22Rv1 (cell line): ENCODE measurements around the gene CCDC13.

ENCODE experiments used
- H3K27ac ChIP-seq: fragments of 450-650 bp; 2 replicates; pipeline ENCODE4 v1.5.1; 2017
- CTCF ChIP-seq: fragments of 450-650 bp; IDR thresholded peaks from 2 replicates; pipeline ENCODE4 v1.5.1; 2017; ENCODE audit warnings: mild to moderate bottlenecking
- ZFX ChIP-seq: fragments of 450-650 bp; IDR thresholded peaks from 2 replicates; pipeline ENCODE4 v1.6.1; 2017; ENCODE audit warnings: antibody characterized with exemption, borderline replicate concordance

CCDC13 gene

GRCh38 chr3:42743204-42743995 lies 29.7 kb downstream of the CCDC13 start:
- H3K27ac ChIP-seq = no peak overlapping the region
- no peak for TF ChIP-seq CTCF
- no peak for TF ChIP-seq ZFX

GRCh38 chr3:42742688-42743087 lies 30.4 kb downstream of the CCDC13 start:
- TF ChIP-seq CTCF (no peak), ZFX (no peak)
- H3K27ac ChIP-seq = no peak overlapping the region

- H3K27ac ChIP-seq = no peak overlapping the region
Measured at GRCh38 chr3:42742259-42742658, 30.8 kb downstream of the CCDC13 start.

GRCh38 chr3:42741796-42742195 lies 31.3 kb downstream of the CCDC13 start:
- H3K27ac ChIP-seq = no peak overlapping the region

More at GRCh38 chr3:42742259-42742658, 30.8 kb downstream of the CCDC13 start:
- TF ChIP-seq ZFX = no peak

GRCh38 chr3:42739401-42740158 lies 33.5 kb downstream of the CCDC13 start:
- no peak for TF ChIP-seq ZFX
- no peak for TF ChIP-seq CTCF
- no peak overlapping the region for H3K27ac ChIP-seq

More at GRCh38 chr3:42741796-42742195, 31.3 kb downstream of the CCDC13 start:
- TF ChIP-seq CTCF (no peak), ZFX (no peak)

GRCh38 chr3:42736531-42736930 lies 36.5 kb downstream of the CCDC13 start:
- TF ChIP-seq ZFX = no peak
- TF ChIP-seq CTCF = no peak
- no peak overlapping the region for H3K27ac ChIP-seq

- TF ChIP-seq ZFX = no peak
- TF ChIP-seq CTCF = no peak
- H3K27ac ChIP-seq = no peak overlapping the region
Measured at GRCh38 chr3:42736081-42736480, 37.0 kb downstream of the CCDC13 start.
